ENCODE measurements around the gene SLC8A2.

The SLC8A2 gene, protein sequence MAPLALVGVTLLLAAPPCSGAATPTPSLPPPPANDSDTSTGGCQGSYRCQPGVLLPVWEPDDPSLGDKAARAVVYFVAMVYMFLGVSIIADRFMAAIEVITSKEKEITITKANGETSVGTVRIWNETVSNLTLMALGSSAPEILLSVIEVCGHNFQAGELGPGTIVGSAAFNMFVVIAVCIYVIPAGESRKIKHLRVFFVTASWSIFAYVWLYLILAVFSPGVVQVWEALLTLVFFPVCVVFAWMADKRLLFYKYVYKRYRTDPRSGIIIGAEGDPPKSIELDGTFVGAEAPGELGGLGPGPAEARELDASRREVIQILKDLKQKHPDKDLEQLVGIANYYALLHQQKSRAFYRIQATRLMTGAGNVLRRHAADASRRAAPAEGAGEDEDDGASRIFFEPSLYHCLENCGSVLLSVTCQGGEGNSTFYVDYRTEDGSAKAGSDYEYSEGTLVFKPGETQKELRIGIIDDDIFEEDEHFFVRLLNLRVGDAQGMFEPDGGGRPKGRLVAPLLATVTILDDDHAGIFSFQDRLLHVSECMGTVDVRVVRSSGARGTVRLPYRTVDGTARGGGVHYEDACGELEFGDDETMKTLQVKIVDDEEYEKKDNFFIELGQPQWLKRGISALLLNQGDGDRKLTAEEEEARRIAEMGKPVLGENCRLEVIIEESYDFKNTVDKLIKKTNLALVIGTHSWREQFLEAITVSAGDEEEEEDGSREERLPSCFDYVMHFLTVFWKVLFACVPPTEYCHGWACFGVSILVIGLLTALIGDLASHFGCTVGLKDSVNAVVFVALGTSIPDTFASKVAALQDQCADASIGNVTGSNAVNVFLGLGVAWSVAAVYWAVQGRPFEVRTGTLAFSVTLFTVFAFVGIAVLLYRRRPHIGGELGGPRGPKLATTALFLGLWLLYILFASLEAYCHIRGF

DNA sequence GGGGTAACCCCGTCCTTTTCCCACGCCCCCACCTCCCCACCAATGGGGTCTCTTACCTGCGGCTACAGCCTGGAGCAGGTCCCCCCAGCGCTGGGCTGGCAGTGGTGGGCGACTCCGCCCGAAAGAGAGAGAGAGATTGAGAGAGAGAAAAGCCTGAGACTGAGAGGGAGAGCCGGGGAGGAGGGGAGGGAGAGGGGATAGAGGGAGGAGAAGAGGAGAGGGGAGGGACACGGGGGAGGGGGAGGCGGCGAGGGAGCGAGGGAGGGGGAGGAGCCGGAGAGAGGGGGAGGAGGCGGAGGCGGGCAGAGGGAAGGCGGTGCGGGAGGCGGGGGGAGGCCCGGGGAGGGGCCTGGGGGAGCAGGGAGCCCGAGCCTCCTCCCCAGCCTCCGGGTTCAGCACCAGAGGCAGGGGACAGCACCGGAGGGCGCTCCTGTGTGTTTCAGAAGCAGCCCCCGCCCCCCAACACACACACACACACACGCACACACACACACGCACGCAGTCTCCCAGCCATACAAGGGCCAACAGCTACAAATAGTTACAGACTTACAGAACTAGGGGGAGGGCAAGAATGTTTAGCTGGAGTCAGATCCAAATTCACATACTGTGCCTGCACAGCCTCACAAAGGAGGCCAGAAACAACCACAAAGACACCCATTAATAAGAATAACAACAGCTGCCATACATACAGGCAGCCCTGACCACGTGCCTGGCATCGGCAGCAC lies at the start of gene SLC8A2:
Gene SLC8A2, minus strand, starts transcription at position 161 of the 725 bp plus-strand sequence. CDS start 5,490 bp downstream, outside the sequence.
- peak; percentile 61 for DNase-seq

DNA sequence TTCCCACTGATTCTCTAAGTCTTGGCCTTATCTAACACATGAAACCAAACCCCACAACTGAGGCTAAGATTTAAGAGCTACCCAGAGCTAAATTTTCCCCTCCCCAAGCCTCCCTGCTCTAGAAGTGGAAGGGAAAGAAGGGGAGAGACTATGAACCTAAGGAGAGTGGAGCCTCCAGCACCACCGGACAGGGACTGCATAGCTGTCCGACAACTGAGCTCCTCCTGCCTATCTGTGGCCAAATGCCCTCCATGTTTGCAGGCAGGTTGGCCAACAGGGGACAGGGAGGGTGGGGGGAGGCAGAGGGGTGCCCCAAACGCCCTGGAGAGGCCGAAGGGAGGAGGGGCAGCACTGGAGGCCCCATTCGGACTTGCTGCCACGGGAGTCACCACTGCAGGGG lies 49.1 kb upstream of the SLC8A2 start:
- DNase-seq, result no peak

DNA sequence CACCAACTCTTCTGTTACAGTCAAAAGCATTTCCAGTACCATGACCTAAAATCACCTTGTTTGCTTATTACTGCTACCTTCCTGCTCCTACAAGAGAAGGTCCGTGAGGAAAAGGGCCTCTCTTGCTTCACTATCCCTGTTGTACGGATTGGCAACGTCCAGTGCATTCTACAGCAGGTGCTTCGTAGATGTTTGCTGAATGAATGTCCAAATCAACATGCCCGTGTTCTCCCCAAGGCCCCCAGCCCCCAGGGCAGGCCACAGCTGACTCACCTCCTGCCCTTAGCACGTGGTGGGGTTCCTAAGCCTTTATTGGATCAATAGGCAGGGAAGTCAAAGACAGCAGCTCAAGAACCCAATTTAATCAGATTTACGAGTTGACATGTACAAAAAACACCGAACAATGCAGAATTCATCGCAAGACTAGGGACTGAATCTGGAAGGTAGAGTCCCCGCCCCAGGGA lies 48.7 kb upstream of the SLC8A2 start:
- DNase-seq, result no peak

DNA sequence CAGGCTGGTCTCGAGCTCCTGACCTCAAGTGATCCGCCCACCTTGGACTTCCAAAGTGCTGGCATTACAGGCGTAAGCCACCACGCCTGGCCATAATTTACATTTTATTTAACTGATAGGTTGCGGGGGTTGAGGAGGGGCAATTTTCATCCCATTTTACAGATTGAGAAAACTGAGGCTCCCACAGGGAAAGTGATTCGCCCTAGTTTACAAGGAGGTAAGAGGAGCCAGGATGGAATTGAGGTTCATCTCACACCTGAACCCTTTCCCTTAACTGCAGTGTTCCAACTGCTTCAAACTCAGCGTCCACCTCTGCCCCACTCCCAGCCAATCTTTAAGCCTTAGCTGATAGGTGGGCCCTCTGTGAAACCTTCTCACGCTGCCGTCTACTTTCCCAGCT lies 47.2 kb upstream of the SLC8A2 start:
- no peak for DNase-seq

DNA sequence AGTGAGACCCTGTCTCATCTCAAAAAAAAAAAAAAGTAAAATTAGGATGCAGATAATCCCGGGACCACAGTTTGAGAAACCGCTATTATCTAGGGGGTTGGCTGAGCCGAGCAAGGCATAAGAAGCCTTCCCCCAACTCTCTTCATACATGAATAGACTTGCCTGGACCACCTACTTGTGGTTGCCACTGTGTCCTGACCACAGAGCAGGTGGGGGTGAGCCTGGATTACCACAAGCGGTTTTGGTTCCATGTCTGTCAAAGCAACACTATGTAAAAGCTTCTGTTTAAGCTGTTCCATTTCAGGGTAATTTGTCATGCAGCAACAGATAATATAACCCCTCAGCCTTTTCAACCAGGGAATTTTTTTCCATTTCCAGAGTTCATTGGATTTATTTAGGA lies 46.4 kb upstream of the SLC8A2 start:
- no peak for DNase-seq

DNA sequence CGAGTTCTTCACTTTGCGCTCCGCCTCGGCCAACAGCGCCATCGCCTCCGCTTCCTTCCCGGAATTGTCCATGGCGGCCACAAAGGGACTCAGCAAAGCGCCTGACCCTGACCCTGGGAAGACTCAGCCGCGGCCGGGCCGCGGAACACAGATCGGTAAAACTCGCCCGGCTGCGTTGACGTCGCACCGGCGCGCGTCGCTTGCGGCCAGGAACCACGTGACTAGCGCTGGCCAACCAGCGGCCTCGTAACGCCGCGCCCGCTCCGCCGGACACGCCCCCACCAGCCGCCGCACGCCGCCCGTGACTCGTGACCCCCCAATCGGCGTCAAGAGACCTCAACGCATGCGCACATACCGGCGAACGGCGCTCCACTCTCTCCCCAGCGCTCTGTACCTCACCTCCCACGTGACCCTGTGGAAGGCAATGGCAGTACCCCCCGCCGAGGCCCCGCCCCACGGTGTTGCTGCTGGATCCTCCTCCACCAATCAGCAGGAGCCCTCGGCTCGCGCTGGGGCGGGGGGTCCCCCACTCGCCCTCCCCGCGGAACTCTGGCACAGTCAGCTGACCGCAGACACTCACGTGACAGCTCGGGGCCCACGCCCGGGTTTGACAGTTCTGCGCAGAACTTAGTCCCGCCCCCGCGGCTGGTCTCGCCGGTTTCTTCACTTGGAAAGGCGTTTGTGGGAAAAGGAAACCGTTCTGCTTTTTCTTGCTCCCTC lies 43.3 kb upstream of the SLC8A2 start, which contains the start of gene NAPA:
Gene NAPA, minus strand, starts transcription at position 195 of the 720 bp plus-strand sequence. Its CDS starts 123 bp downstream, at position 72.
- DNase-seq, result peak; percentile 100

DNA sequence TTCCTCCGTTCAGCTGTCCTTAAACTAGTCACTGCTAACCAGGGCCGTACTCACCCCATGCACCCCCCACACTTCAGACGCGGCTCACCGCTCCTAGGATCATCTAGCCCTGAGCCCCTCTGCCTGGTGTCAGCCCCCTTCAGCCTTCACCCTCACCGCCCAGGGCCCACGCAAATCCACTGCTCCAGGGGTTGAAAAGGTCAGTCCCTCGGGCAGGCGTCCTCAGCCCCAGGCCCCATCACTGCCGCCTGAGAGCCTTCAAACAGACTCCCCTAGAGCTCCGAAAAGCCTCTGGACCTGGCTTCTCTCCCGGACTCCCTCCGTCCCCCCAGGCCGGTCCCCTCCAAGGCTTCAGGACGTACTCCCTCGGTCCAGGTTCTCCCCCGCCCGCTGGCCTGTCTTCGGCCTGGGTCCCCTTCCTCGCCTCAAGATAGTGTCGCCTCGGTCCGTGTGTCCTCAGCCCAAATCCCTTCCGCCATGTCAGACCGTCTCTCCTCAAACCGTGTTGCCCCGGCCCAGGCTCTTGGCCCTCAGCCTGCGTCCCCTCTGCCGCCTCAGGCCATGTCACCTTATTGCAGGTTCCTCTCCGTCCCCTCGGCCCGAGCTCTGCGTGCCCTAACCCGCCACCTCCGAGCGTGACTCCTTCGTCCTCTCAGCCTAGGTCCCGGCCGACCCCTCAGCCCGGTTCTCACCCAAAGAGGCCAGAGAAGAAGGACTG lies 42.6 kb upstream of the SLC8A2 start:
- DNase-seq, result no peak

DNA sequence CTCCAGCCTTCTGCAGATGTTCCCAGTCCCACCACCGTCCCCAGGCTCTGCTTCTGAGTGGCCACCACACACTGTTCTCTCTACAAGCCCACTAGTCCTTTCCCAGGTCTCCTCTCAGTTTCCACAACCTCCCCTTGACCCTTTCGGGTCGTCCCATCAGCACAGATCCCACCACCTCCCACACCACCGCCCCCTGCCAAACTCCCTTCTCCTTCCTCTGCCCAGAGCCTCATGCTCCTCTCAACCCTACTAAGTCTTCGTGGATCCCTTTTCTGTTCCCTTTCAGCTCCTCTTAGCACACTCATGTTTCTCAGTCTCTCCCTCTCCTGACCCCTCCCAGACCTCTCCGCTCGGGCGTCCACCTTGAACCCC lies 41.2 kb upstream of the SLC8A2 start:
- no peak for DNase-seq

DNA sequence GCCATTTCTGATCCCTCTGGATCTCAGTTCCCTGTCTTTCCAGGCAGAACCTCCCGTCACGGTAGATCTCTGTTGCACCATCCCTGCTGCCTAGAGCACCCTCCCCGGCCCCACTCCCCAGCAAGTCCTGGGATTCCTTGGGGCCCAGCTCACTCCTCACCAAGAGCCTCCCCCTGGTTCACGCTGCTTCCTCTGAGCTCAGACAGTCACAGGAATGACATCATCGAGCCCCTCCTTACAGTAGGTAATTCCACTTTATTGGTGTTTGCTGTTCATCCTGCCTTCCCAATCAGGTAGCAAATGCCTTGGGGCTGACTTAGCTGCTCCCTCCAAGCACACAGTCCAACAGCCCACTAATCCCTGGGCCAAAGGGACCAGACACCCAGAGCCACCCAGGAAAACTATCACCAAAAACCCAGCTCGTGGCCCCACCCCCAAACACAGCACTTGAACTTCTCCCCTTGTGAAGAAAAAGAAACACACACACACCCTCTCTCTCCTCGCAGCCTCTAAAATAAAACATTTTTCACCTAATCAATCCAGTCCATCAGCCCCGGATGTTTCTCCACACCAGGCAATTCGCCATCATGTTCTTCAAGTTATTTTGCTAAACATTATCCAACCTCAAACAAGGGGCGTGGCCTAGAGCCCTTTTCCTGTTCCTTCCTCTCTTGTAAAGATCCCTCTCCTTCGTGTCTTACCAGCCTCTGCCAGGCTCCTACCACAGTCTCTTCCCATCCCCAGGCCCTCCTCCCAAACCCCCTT lies 40.7 kb upstream of the SLC8A2 start:
- DNase-seq, result no peak

DNA sequence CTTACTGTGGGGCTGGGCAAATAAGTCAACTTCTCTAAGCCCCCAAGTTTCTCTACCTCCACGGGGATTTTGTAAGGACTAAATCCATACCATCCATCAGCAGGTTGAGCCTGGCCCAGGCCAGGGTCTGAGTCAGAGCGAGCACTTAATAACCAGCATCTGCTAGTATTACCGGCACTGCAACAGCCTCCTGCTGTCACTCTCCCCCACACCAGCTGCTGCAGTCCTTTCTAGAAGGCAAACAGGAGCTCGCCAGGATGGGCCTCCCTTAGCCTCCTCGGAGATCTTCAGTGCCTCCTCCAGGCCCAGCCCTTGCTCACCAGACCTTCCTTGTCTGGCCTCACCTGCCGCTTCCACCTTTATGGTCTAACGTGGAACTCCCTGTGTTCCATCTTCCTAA lies 40.0 kb upstream of the SLC8A2 start:
- no peak for DNase-seq

DNA sequence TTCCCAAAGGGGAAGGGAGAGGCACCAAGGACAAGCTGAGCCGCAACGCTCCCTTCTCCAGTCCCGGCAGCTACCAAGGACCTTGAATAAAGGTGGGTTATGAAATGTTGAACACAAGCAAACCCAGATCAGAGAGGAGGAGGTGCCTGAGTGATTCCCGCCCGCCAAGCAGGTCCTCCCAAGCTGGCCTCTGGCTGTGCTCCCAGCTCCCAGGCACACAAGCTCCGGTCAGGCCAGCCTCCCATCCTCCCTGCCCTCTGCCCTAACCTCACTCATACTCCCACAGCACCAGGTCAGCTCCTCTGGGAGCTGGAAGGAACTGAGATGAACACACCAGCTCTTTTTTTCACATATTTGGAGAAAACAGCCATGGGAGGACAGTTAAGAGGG lies 39.4 kb upstream of the SLC8A2 start:
- DNase-seq, result no peak

DNA sequence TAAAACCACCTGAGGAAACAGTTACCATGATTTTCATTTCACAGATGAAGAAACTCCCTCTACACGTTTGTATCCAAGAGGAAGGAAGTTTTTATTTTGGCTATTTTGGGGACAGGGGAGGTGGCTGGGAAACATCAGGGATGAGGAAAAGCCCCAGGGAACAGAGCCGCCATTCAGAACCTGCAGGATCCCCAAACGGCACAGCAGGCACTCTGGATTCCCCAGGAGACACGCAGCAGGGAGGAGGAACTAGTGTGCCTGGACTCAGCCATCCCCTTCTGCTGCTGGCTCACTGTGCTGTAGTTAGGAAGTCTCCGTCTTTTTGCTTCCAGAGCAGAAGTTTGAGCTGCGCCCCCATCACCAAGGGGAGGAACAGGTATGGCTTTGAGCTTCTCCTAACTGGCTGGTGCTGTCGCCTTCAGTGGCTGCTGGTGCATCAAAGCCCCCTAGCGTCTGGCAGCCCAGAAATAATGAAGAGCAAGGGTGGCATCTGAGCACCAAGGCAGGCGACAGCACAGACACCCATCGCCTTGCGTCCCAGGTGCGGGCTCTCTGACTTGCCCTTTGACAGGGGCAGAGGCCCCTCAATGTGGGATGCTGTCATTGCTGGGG lies 38.9 kb upstream of the SLC8A2 start:
- DNase-seq, result no peak

DNA sequence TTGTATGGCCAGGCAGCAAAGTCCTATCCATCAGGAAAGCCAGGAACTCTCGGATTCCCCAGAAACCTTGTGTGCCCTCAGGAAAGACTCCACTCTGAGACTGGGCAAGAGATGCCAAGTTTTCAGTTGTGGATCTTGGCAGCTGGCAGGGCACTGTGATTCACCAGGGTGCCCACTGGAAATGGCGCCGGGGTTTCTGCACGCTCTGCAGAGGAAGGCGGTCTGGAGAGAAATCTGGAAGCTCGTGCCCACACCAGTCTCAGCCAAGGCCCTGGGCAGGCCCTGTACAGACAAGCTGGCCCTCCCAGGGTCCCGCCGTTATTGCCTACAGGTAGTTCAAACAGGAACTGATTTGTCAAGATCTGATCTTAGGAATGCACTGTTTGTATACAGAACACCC lies 38.3 kb upstream of the SLC8A2 start:
- no peak for DNase-seq

DNA sequence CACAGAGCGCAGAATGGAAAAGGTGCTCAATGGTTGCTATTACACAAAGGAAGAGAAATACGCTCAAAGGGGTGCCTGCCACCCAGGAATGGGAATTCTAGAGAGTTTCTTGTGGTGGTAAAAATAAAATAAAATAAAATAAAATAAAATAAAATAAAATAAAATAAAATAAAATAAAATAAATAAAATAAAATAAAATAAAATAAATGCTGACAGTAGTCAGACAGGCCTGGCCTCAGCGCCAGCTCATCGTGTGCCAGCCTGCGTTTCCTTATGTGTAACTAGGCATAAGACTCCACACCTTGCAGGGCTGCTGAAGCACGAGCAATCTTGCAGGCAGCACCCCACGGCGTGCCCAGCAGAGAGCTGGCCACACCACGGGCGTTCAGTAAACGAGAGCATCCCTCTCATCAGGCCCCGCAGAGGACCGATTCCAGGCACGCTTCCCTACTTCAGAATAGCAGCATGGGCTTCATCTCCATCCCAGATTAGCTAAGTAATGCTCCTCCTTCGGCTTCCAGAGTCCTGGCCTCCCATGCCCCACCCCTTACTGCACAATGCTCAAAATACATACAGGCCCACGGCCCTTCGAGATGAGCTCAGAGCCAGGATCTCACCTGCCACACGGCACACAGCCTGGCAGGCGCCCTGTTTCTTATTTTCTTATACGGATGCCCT lies 37.6 kb upstream of the SLC8A2 start:
- DNase-seq, result no peak

DNA sequence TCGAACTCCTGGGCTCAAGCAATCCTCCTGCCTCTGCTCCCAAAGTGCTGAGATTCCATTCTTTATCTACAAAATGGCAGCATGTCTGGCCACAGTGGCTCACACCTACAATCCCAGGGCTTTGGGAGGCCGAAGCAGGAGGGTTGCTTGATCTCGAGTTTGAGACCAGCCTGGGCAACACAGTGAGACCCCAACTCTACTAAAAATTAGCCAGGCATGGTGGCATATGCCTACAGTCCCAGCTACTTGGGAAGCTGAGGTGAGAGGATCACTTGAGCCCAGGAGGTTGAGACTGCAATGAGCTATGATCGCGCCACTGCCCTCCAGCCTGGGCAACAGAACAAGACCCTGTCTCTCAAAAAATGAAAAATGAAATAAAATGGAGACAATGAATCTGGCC lies 37.0 kb upstream of the SLC8A2 start:
- no peak for DNase-seq

DNA sequence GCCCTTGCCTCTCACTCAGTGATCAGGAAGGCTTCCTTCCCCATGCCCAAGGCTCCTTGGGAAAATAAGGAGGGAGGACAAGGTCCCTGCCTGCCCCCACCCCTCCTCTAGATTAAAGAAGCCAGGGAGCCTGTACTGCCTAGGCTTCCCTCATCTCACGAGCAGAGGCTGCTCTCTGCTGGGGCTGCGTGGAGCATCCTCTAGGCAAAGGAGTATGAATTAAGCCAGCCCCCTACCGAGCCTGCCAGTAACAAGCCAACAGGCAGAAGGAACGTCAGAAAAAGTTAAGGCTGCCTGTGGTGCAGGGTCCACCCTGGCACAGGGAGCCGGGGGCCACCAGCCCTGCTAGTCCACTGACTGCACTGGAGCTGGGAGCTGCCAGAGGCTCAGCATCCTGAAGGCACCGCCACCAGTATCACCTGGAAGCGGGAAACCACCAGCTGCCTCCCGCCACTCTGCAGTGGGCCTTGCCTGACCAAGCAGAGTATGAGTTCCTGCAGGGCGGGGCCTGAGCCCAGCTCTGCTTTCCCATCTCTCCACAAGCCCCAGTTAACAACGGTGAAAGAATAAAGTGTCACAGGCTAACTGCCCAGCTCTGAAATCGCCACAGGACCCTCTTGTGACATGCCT lies 36.3 kb upstream of the SLC8A2 start:
- DNase-seq, result no peak

DNA sequence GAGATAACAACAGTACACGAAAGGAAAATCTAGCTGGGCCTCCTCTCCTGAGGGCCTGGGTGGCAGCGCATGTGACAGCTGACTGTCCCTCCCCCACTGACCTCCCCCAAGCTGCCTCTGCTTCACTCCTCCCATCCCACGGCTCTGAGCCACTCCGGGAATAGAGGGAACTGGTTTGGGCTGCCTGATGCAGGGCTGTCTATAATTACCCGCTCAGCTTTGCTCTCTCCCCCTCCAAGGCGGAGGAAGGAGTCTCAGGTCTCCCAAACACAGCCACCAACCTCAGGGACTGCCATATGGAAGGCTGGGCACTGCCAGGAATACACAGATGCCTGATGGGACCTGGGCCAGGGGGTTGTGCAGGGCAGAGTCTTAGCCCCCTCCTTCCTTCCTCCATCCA lies 35.3 kb upstream of the SLC8A2 start:
- no peak for DNase-seq

DNA sequence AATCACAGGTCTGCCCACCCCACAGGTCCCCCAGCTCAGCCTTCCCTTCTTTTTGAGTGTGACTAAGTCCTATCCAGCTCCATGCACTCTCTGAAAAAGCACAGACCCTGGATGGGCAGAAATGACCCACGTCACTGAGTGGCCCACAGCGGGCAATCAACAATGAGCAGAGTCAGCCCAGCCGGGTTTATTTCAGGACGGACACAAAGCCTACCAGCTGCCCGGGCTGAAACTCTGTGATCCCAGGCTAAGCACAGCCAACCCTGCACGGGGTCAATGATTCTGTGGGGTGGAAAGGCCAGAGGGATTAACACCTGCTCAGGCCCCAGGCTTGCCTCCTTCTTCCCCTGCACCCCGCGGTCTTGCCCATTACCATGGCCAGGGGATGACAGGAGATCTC lies 34.8 kb upstream of the SLC8A2 start:
- no peak for DNase-seq

DNA sequence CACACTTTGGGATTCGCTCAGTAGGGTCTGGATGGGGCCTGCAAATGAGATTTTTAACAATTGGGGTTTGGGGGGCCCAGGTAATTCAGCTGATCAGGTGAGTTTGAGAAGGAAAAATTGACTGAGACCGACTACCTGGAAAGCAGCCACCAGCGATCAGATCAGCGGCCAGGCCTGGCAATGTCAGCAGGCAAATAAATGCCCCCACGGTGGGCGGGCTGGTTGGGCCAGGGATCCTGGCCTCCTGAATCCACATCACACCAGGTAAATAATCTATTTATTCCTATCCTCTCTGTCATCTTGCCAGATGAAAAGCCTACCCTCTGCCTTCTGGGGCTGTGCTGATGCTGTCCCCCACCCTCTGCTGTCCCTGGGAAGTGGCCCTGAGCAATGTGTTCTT lies 33.8 kb upstream of the SLC8A2 start:
- DNase-seq, result no peak

DNA sequence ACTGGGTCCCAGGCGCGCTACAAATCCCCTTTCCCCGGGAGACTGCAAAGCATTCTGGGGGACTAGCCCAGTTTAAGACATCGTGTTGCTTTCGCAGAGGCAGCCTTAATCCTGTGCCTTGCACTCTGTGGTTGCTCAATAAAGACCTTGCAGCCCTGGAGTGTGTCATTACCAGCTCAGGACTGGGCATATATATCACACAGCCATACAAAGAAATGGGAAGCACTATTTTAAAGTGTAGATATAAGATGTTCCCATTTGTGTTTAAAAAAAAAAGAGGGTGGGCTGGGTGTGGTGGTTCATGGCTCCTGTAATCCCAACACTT lies 32.1 kb upstream of the SLC8A2 start:
- DNase-seq, result no peak

Data from NCI-H510A treated with DMSO at 0.1 percent for 48 hours (cell line).